Measurements from ENCODE around the gene KIF12. TPM values are rescaled to one million over a fixed set of nuclear protein-coding genes. Genes with fewer than 3 reads are reported as not detected.

KIF12 gene
- total RNA-seq, 1 donor from 2014 or later: 4.8 TPM

DNA sequence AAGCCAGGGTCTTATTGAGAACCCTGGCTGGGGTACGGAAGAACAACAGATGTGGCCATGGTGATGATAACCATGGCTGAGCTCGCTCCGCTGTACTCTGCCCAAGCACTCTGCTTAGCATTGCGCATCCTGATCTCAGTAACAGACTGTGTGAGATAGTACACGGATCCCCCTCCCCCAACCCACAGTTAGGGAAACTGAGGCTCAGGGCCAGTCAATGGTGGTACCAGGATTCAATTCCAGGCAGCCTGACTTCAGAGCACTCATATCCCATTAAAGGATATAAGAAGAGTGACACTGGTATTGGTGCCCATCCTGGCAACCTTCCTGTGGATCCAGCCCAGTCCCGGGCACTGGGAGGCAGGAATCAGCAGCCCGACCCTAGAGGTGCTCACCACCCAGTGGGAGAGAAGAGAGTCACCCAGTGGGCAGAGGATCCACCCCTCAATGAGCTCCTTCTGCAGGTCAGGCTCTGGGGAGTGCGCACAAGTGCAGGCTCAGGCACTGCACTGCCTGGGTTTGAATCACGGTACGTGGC lies 26.5 kb upstream of the KIF12 start:
- no peak for TF ChIP-seq CTCF (IDR thresholded peaks at IDR 0.05)
- DNase-seq: no peak
- H3K36me3 ChIP-seq: no peaks in the 10 kb centered on the region
- ATAC-seq: no peak
- intact Hi-C loops (cut with DNase I): no loop called here
- H3K27ac ChIP-seq: no peak overlapping the region
- H3K9me3 ChIP-seq: no peaks in the 10 kb centered on the region
- H3K27me3 ChIP-seq (ENCODE audit: low read depth): no peaks in the 10 kb centered on the region
- H3K4me1 ChIP-seq: no peaks in the 10 kb centered on the region
- no peak overlapping the region for H3K4me3 ChIP-seq

GRCh38 chr9:114124666-114125475 lies 25.8 kb upstream of the KIF12 start:
- no peak overlapping the region for H3K4me3 ChIP-seq
- H3K9me3 ChIP-seq: no peaks in the 10 kb centered on the region
- no peak for DNase-seq
- no peak for ATAC-seq
- no peak for TF ChIP-seq CTCF (IDR thresholded peaks at IDR 0.05)
- intact Hi-C loops (cut with DNase I): no loop called here
- no peaks in the 10 kb centered on the region for H3K4me1 ChIP-seq
- no peaks in the 10 kb centered on the region for H3K27me3 ChIP-seq (ENCODE audit: low read depth)
- H3K36me3 ChIP-seq: no peaks in the 10 kb centered on the region
- H3K27ac ChIP-seq: no peak overlapping the region

GRCh38 chr9:114124138-114124537 lies 25.0 kb upstream of the KIF12 start:
- Histone ChIP-seq H3K4me1 (peaks cover under 1% of the 10 kb centered on the region), H3K27me3 (ENCODE audit: low read depth) (no peaks in the 10 kb centered on the region), H3K9me3 (no peaks in the 10 kb centered on the region), H3K4me3 (no peak overlapping the region), H3K36me3 (no peaks in the 10 kb centered on the region), H3K27ac (no peak overlapping the region)
- DNase-seq (no peak), ATAC-seq (no peak)
- no peak for TF ChIP-seq CTCF (IDR thresholded peaks at IDR 0.05)
- intact Hi-C loops (cut with DNase I): no loop called here

- intact Hi-C loops (cut with DNase I): no loop called here
- H3K4me3 ChIP-seq: no peak overlapping the region
- H3K27me3 ChIP-seq (ENCODE audit: low read depth): no peaks in the 10 kb centered on the region
- no peaks in the 10 kb centered on the region for H3K9me3 ChIP-seq
- DNase-seq: no peak
- no peak for ATAC-seq
- no peaks in the 10 kb centered on the region for H3K36me3 ChIP-seq
- TF ChIP-seq CTCF (IDR thresholded peaks at IDR 0.05): no peak
- no peak overlapping the region for H3K27ac ChIP-seq
- H3K4me1 ChIP-seq: peaks cover 7% of the 10 kb centered on the region
Measured at GRCh38 chr9:114123031-114123977, 24.2 kb upstream of the KIF12 start.

GRCh38 chr9:114122136-114123027 lies 23.3 kb upstream of the KIF12 start:
- Histone ChIP-seq H3K4me1 (peaks cover 11% of the 10 kb centered on the region), H3K27me3 (ENCODE audit: low read depth) (no peaks in the 10 kb centered on the region), H3K4me3 (no peak overlapping the region), H3K9me3 (no peaks in the 10 kb centered on the region), H3K36me3 (no peaks in the 10 kb centered on the region), H3K27ac (no peak overlapping the region)
- DNase-seq (no peak), ATAC-seq (no peak)
- intact Hi-C loops (cut with DNase I): no loop called here
- no peak for TF ChIP-seq CTCF (IDR thresholded peaks at IDR 0.05)

All from lower lobe of right lung (tissue), 2 donors.